Activated CD8-positive, alpha-beta memory T cell treated with anti-CD3 and anti-CD28 coated beads, Interleukin-2, amount 10 ng/mL, durations not matched to agents 7 days and 5 days (primary cell): ENCODE data around the gene FBH1. TPM values are rescaled to one million over a fixed set of nuclear protein-coding genes. Genes with fewer than 3 reads are reported as not detected.
"Not testable (repeated sequence)": the region's sequence is repeated elsewhere in the genome, so short reads cannot be mapped to it uniquely, and the experiment has no call there.

Source experiments
- ATAC-seq: fragments of 150-1000 bp; cut with Tn5 transposase; one replicate; pipeline ENCODE4 v1.10.0; 2021; ENCODE audit warnings: moderate library complexity
- CTCF ChIA-PET: fragments of 350-600 bp; sonication (Branson Sonifier 250); formaldehyde crosslinking; loops from one replicate; lab custom pipeline; 2021; ENCODE audit warnings: antibody characterized with exemption; lab: Charles Lee
- DNase-seq: peaks from one replicate; pipeline ENCODE4 v3.0.0-alpha.2; 2020
- H3K27ac Mint-ChIP-seq: one replicate; pipeline ENCODE4 v1.8.0; 2021; ENCODE audit warnings: mild to moderate bottlenecking, mixed read lengths
- H3K27me3 Mint-ChIP-seq: one replicate; pipeline ENCODE4 v1.8.0; 2021; ENCODE audit warnings: mixed read lengths
- H3K36me3 Mint-ChIP-seq: one replicate; pipeline ENCODE4 v1.8.0; 2021; ENCODE audit warnings: mild to moderate bottlenecking, mixed read lengths
- H3K4me1 Mint-ChIP-seq: one replicate; pipeline ENCODE4 v1.8.0; 2021; ENCODE audit warnings: mixed read lengths
- H3K4me3 Mint-ChIP-seq: one replicate; pipeline ENCODE4 v1.8.0; 2021; ENCODE audit warnings: mild to moderate bottlenecking, moderate library complexity, mixed read lengths
- H3K9me3 Mint-ChIP-seq: one replicate; pipeline ENCODE4 v1.8.0; 2022; ENCODE audit warnings: low read depth, mixed read lengths
- total RNA-seq, 2 experiments: library from RNA; stranded (reverse); gene quantifications; one replicate each; pipeline ENCODE4 v1.2.3, GENCODE V29; 2021

The FBH1 gene
- total RNA-seq, 2 experiments from 2014 or later: 55.1 to 66.3 TPM

DNA sequence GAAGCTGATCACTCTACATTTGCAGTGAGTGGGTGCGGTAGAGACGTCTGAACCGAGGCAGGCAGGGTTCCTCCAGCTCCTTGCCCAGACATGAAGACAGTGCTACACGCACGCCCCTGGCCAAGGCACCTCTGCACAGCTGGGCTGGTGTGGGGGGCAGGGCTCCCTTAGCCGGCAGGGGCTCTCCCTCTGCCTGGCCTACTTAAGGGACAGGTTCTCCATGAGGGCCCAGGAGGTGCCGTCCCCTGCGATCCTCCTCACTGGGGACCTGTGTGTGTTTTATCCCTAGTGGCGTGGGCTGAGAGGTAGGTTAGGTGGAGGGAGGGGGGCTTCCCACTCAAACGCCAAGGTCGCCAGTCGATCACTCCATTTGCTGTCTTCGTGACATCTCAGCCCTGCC, 52.0 kb downstream of the FBH1 start:
- DNase-seq (no peak), ATAC-seq (no peak)
- Mint-ChIP-seq H3K9me3 (no peaks in the 10 kb centered on the region), H3K27me3 (no peaks in the 10 kb centered on the region), H3K36me3 (peaks cover 7% of the 10 kb centered on the region), H3K4me1 (peaks cover 5% of the 10 kb centered on the region), H3K27ac (no peak overlapping the region), H3K4me3 (no peak overlapping the region)
- CTCF ChIA-PET: no interaction called here

DNA sequence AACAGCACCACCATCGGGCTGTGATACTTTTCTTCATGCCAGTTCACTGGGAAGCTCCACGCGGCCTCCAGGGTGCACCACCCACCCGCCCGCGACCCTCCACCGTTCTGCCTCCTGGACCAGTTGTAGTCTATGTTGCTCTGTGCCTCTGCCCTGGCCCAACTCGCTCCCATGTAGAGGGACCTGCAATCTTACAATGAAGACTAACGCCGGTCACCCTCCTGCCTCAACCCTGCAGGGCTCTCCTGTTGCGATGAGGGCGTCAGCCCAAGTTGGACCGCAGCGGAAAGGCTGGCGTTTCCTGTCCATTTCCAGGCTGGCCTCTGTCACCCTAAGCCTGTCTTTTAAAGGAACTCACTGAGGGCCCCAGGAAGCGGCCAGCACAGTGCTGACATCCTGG, 52.4 kb downstream of the FBH1 start:
- H3K4me1 Mint-ChIP-seq: peaks cover 5% of the 10 kb centered on the region
- no peak overlapping the region for H3K4me3 Mint-ChIP-seq
- peaks cover 6% of the 10 kb centered on the region for H3K36me3 Mint-ChIP-seq
- ATAC-seq (no peak), DNase-seq (no peak)
- H3K27ac Mint-ChIP-seq: no peak overlapping the region
- CTCF ChIA-PET: no interaction called here
- H3K9me3 Mint-ChIP-seq: no peaks in the 10 kb centered on the region
- H3K27me3 Mint-ChIP-seq: no peaks in the 10 kb centered on the region

DNA sequence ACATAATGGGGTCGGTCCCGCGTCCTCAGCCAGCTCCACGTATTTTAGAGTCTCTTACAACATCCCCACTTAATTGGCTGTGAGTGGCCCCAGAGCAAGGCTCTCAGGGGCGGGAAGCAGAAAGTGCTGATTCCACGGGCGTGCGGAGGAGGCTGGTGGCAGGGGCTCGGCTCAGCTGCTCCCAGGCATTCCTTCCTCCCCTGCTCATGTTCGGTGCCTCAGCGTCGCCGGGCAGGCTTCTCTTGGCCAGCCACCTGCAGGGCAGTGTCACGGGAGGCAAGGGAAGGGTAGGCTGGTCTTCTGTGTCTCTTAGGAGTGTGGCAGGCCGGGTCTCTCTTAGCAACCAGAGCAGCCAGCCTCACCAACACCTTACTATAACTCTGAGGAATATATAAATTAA, 53.5 kb downstream of the FBH1 start:
- no peak overlapping the region for H3K27ac Mint-ChIP-seq
- ATAC-seq (no peak), DNase-seq (no peak)
- H3K4me1 Mint-ChIP-seq: peaks cover 5% of the 10 kb centered on the region
- no peaks in the 10 kb centered on the region for H3K9me3 Mint-ChIP-seq
- CTCF ChIA-PET: no interaction called here
- no peaks in the 10 kb centered on the region for H3K27me3 Mint-ChIP-seq
- no peaks in the 10 kb centered on the region for H3K36me3 Mint-ChIP-seq
- H3K4me3 Mint-ChIP-seq: no peak overlapping the region

DNA sequence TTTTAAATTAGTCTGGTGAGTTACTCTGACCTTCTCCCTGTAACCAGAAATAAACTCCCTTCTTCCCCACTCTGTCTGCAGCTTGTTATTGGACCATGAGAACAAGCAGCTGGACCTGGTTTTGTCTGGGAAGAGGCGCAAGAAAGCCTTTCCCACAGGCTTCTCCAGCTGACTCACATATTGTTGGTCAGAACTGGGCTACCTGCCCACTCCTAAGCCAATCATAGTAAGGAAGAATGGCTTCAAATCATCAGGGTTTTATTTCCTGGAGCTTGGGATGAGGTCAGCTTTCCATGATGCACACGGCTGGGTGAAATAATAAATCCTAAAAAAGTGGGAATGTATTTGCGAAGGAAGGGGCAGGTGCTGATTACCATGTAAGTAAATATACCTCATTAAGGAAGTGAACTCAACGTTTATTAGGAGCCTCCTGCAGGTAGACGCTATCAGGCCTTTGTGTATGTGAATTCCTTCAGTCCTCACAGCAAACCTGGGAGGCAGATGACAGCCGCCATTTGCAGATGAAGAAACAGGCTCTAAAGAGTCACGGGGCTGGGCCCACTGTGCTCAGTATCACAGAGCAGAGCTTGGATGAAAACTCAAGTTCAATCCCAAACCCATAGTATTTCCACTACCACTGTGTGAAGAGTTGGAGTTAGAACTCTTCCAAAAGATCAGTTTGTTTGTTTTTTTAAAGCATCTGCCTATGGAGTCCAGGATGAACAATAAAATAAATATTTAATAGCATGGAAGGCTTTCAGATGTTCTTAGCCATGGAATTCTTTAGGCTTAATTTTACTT, 54.5 kb downstream of the FBH1 start:
- H3K36me3 Mint-ChIP-seq: no peaks in the 10 kb centered on the region
- no peak overlapping the region for H3K4me3 Mint-ChIP-seq
- no peaks in the 10 kb centered on the region for H3K9me3 Mint-ChIP-seq
- DNase-seq: no peak
- CTCF ChIA-PET: no interaction called here
- no peak overlapping the region for H3K27ac Mint-ChIP-seq
- peaks cover 5% of the 10 kb centered on the region for H3K4me1 Mint-ChIP-seq
- ATAC-seq: no peak
- H3K27me3 Mint-ChIP-seq: no peaks in the 10 kb centered on the region

DNA sequence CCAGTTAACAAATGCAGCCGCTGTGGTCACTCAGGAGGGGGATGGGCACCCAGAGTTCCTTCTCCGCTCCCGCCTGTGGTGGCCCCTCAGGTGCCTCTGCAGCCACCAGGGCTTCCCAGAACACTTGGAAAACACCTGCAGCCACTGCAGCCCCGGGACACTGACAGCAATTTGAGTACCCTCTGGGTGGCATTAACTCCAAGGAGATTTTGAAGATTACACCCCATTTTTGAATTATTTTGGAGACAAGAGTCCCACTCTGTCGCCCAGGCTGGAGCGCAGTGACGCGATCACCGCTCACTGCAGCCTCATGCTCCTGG, 55.1 kb downstream of the FBH1 start:
- Mint-ChIP-seq H3K9me3 (no peaks in the 10 kb centered on the region), H3K4me3 (no peak overlapping the region), H3K27ac (no peak overlapping the region), H3K36me3 (peaks cover 2% of the 10 kb centered on the region), H3K27me3 (no peaks in the 10 kb centered on the region), H3K4me1 (peaks cover 5% of the 10 kb centered on the region)
- CTCF ChIA-PET: no interaction called here
- DNase-seq (no peak), ATAC-seq (no peak)

DNA sequence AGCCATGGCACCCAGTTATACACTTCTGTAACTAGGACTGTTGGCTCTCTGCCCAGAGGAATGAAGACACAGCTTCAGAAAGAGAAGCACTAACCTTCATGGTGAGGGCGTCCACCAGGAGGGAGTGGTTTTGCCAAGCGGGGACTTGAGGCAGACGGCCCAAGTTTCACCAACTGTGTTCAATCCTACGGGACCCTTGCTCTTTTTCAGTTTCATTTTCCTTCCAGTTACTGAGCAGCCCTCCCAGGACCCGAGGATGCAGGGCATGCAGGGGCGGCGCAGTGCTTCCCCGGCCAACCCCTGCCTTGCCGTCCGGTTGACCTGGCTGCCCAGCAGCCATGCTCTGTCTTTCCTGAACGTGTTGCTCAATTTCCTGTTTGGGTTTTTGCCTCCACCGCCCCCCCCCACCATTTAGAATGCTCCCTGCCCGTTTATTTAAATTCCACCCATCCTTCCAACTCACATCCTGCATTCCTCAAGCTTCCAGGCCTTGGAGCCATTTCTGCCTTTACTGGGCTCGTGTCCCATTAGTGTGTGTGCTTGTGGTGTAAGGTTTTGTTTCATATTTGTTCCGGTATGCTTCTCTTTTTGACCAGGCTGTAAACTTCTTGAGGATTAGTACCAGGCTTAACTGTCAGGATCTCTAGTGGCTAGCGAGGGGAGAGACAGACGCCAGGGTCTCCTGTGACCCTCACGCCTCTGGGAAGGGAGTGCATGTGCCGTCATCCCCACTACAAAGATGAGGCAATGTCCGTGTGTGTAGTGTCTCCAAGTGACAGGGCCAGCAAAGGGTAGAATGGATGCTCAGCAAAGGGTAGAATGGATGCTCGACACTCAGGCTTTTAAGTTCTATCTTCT, 55.7 kb downstream of the FBH1 start:
- H3K27me3 Mint-ChIP-seq: no peaks in the 10 kb centered on the region
- CTCF ChIA-PET: no interaction called here

DNA sequence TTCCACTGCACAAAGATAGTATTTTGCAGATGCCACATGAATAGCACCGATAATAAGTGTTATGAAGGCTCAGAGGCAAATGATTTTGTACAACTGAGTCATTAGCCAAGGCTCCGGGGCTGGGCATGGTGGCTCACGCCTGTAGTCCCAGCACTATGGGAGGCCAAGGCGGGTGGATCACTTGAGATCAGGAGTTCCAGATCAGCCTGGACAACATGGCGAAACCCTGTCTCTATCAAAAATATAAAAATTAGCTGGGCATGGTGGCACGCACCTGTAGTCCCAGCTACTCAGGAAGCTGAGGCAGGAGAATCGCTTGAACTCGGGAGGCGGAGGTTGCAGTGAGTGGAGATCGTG, 56.4 kb downstream of the FBH1 start:
- H3K27me3 Mint-ChIP-seq, ATAC-seq, H3K9me3 Mint-ChIP-seq, DNase-seq, H3K4me1 Mint-ChIP-seq, CTCF ChIA-PET, H3K4me3 Mint-ChIP-seq, H3K27ac Mint-ChIP-seq, H3K36me3 Mint-ChIP-seq: not testable (repeated sequence)

More for the DNA sequence above, 55.7 kb downstream of the FBH1 start:
- Mint-ChIP-seq H3K36me3 (peaks cover 2% of the 10 kb centered on the region), H3K4me1 (peaks cover 5% of the 10 kb centered on the region), H3K9me3 (no peaks in the 10 kb centered on the region), H3K27ac (no peak overlapping the region), H3K4me3 (no peak overlapping the region)
- DNase-seq: no peak
- no peak for ATAC-seq

DNA sequence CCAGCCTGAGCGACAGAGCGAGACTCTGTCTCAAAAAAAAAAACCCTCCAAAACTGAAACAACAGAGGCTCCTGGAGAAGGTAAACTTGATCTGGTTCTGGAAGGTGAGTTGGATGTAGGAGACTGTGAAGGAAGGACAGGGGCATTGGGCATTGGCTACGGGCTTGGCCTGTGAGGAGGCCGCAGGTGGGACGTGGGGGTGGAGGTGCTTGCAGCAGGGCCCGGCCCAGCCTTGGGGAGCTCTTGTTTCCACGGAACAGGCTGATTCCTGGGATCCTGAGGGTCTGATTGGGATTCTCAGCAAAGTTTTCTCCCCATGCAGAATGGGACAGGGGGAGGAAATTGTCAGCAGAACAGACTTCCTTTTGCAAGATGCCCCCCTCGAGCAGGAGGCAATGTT, 56.7 kb downstream of the FBH1 start:
- ATAC-seq: no peak
- Mint-ChIP-seq H3K36me3 (peaks cover 3% of the 10 kb centered on the region), H3K4me1 (peaks cover 5% of the 10 kb centered on the region), H3K27me3 (no peaks in the 10 kb centered on the region), H3K9me3 (no peaks in the 10 kb centered on the region), H3K4me3 (no peak overlapping the region), H3K27ac (no peak overlapping the region)
- DNase-seq: no peak
- CTCF ChIA-PET: no interaction called here

DNA sequence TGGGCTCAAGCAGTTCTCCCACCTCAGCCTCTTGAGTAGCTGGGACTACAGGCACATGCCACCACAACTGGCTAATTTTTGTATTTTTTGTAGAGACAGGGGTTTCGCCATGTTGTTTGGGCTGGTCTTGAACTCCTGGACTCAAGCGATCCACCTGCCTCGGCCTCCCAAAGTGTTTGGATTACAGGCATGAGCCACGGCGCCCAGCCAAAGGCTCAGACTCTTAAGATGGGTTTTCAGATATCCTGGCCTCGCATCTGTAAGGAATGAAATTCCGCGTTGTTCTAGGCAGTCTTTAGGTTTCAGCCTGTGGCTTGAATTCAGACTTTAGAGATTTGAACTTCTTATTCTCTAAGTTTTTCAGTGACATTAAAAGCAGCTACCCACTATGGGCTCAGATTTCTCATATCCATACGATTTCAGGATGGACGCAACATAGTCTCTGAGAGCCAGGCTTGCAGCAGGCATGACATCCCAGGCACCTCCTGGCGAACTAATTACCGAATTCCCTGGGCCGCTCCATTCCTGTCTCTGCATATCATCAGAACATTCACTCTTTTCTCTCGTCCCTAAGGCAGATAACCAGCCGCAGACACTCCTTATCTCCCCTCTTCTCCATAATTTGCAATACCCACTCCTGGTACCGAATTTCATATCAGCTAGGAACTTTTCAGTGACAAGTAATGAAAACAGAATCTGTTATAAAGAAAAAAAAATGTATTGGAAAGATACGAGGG, 57.6 kb downstream of the FBH1 start:
- Mint-ChIP-seq H3K4me3 (no peak overlapping the region), H3K27me3 (no peaks in the 10 kb centered on the region), H3K9me3 (no peaks in the 10 kb centered on the region), H3K4me1 (peaks cover 5% of the 10 kb centered on the region), H3K36me3 (peaks cover 7% of the 10 kb centered on the region), H3K27ac (no peak overlapping the region)
- ATAC-seq: no peak
- CTCF ChIA-PET: no interaction called here
- no peak for DNase-seq

DNA sequence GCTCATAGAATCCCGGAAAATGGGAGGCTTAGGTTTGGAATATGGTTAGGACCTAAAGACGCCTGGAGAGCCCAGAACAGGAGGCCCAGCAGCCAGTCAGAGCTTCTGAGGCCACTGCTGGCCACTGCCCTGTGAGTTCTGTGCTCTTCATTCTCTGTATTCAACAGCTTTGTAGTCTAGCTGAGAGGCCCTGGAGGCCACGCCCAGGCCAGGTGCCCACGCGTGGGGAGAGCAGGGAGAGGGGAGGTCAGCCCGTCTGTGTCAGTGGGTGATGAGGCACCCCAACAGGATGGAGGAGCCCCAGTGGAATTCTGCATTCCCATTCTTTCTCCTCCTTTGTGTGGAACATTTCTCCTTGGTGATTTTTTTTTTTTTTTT, 58.2 kb downstream of the FBH1 start:
- H3K4me3 Mint-ChIP-seq: no peak overlapping the region
- peaks cover 5% of the 10 kb centered on the region for H3K4me1 Mint-ChIP-seq
- H3K36me3 Mint-ChIP-seq: peaks cover 10% of the 10 kb centered on the region
- H3K27ac Mint-ChIP-seq: no peak overlapping the region
- CTCF ChIA-PET: no interaction called here
- no peaks in the 10 kb centered on the region for H3K9me3 Mint-ChIP-seq
- H3K27me3 Mint-ChIP-seq: no peaks in the 10 kb centered on the region
- DNase-seq (no peak), ATAC-seq (no peak)

DNA sequence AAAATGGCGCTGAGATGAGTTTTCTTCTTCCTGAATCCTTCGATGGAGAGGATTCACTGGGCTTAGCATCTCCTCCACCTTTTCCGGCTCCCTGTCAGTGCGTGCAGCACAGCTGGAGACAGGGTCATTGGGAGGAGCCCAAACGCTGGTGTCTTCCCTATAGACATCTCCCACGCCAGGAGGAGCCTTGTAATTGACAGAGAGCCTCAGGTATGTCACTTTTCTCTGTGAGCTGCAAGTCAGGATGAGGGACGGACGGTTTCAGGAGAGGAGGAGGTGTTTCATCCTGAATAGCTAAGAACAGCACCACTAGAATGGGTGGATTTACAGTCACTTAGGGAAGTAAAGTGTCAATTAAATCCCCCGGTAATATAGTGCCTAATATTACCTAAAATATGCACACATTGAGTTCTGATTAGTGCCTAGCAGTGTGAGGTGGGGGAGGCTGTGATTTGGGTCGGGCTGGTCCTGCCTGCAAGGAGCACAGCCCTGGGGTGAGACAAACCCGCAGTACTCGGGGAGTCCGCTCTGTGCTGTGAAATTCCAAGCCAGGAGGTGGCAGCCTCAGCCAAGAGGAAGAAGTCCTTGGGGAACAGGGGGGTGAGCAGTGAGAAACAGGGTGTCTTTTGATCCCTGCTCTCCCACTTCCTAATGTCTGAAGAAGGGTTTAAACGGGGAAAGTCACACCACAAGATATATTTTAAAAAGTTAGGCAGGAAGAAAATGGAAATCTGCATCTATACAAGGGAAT, 59.1 kb downstream of the FBH1 start:
- Mint-ChIP-seq H3K36me3 (peaks cover 13% of the 10 kb centered on the region), H3K4me3 (no peak overlapping the region), H3K4me1 (peaks cover 5% of the 10 kb centered on the region), H3K9me3 (no peaks in the 10 kb centered on the region), H3K27ac (no peak overlapping the region), H3K27me3 (no peaks in the 10 kb centered on the region)
- CTCF ChIA-PET: interaction anchor here (0.9 to 1.1 kb wide), 2 partner anchors 22 to 27 kb away, joined by 3 read pairs; no protein-coding TSS in a partner anchor
- DNase-seq (peak; percentile 55), ATAC-seq (no peak)

DNA sequence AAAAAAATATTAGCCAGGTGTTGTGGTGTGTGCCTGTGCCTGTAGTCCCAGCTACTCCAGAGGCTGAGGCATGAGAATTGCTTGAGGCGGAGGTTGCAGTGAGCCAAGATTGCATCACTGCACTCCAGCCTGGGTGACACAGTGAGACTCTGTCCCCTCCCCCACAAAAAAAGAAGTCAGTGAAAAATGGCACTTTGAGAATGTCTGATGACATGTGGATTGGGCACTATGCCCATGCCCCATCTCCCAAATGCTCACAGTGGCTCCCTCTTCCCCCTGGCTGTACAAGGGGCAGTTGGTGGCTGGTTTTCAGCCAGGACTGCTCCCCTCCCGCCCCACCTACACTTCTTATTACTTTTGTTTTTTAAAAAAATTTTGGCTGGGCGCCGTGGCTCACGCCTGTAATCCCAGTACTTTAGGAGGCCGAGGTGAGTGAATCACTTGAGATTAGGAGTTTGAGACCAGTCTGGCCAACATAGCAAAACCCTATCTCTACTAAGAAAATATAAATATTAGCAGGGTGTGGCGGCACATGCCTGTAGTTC, 61.2 kb downstream of the FBH1 start:
- no peaks in the 10 kb centered on the region for H3K27me3 Mint-ChIP-seq
- no peaks in the 10 kb centered on the region for H3K4me1 Mint-ChIP-seq
- H3K4me3 Mint-ChIP-seq: no peak overlapping the region
- no peaks in the 10 kb centered on the region for H3K9me3 Mint-ChIP-seq
- DNase-seq (no peak), ATAC-seq (no peak)
- H3K36me3 Mint-ChIP-seq: peaks cover 14% of the 10 kb centered on the region
- CTCF ChIA-PET: no interaction called here
- H3K27ac Mint-ChIP-seq: no peak overlapping the region
